Measurements from ENCODE around the gene SLC22A2. TPM values are rescaled to one million over a fixed set of nuclear protein-coding genes. Genes with fewer than 3 reads are reported as not detected.

The SLC22A2 gene
- total RNA-seq, 4 donors from 2014 or later, result not detected

DNA sequence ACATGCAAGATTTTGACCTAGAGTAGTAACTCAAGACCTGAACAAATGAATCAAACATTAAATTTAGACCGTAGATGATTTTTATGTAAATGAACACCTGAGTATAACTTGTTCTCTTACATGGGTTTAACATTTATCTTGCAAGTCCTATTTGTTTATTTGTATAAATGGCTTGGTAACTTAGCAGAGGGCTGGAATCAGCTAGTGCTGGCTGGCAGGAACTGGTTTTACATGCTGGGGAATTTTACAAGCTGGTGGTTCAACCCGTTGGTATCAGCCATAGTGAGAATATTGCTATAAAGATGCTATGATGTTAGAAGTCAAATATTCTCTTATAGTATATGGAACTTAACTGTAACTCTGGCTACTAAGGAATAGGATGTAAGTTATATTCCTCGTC lies 8.9 kb downstream of the SLC22A2 start:
- H3K9me3 ChIP-seq, result no peaks in the 10 kb centered on the region
- TF ChIP-seq EP300 (IDR thresholded peaks at IDR 0.05; ENCODE audit: low read depth) (no peak), POLR2AphosphoS5 (IDR thresholded peaks at IDR 0.05) (no peak), POLR2A (IDR thresholded peaks at IDR 0.05) (no peak)
- TF ChIP-seq, protein P1, sequence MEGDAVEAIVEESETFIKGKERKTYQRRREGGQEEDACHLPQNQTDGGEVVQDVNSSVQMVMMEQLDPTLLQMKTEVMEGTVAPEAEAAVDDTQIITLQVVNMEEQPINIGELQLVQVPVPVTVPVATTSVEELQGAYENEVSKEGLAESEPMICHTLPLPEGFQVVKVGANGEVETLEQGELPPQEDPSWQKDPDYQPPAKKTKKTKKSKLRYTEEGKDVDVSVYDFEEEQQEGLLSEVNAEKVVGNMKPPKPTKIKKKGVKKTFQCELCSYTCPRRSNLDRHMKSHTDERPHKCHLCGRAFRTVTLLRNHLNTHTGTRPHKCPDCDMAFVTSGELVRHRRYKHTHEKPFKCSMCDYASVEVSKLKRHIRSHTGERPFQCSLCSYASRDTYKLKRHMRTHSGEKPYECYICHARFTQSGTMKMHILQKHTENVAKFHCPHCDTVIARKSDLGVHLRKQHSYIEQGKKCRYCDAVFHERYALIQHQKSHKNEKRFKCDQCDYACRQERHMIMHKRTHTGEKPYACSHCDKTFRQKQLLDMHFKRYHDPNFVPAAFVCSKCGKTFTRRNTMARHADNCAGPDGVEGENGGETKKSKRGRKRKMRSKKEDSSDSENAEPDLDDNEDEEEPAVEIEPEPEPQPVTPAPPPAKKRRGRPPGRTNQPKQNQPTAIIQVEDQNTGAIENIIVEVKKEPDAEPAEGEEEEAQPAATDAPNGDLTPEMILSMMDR (IDR thresholded peaks at IDR 0.05), result no peak
- intact Hi-C loops (cut with DNase I; ENCODE audit: low total_unique reads), result no loop called here

DNA sequence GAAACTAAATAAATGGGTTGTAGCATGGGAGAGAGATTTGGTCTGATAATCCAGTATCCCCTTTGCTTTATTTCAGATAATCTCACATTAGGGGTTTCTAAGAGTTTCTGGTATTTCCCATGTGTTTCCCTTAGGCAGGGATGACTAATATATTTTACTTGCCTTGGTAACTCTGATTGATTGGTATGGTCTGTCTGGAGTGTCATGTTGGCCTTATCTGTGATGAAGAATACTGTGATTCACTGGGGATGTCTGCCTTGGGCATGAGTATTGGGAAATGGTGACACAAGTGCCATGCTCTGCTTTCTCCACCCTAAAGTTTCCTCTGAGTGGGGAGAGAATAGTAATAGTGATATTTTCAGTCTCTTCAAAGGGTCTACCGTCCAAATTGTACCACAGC lies 10.1 kb downstream of the SLC22A2 start:
- Histone ChIP-seq H3K36me3 (no peaks in the 10 kb centered on the region), H3K27me3 (no peaks in the 10 kb centered on the region)
- 33 to 62% methylated on average over 1 of the region's 1 CpG for WGBS, 2 donors (ENCODE audit: low coverage in 1 of 2)

More for the DNA sequence above, 8.9 kb downstream of the SLC22A2 start:
- Histone ChIP-seq H3K27me3 (no peaks in the 10 kb centered on the region), H3K4me1 (peaks cover 0 to 6% (median 0%) of the 10 kb centered on the region in 4 donors), H3K27ac (no peak overlapping the region), H3K36me3 (no peaks in the 10 kb centered on the region), H3K4me3 (no peak overlapping the region)
- peak; percentile 33 for DNase-seq
- in situ Hi-C loops (cut with MboI; ENCODE audit: low pct_ligation_motif_present in 1 of 4, low pct_unique_long_range_greater_than_20kb in 1 of 4, low sequenced_read_pairs in 3 of 4), result no loop called here
- WGBS, 2 donors (ENCODE audit: low coverage in 1 of 2), result 43 to 47% methylated on average over 3 of the region's 3 CpGs

DNA sequence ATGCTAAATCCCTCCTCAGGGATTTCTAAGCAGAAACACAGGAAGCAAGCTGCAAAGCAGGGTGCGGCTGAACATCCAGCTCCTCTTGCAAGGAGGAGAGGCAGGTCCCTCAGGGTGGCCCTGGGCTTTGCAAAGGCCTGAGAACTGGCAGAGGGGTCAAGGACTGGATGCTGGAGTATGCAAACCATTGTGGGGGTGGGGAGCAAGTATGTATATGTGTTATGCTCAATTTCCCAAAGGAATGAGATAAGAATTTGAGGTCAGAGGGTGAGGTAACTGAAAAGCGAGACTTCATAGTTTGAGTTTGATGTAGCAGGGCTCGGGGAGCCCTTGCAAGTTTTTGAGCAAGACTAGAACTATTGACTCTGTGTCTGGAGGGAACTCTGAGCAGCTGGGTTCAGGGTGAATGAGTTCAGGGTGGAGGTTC lies 11.2 kb downstream of the SLC22A2 start:
- 85 to 94% methylated on average over 3 of the region's 3 CpGs for WGBS, 2 donors (ENCODE audit: low coverage in 1 of 2)
- no peak overlapping the region for H3K4me3 ChIP-seq
- no peaks in the 10 kb centered on the region for H3K4me1 ChIP-seq
- H3K36me3 ChIP-seq, result no peaks in the 10 kb centered on the region
- intact Hi-C loops (cut with DNase I; ENCODE audit: low total_unique reads), result no loop called here
- no peak for DNase-seq
- in situ Hi-C loops (cut with MboI; ENCODE audit: low pct_ligation_motif_present in 1 of 4, low pct_unique_long_range_greater_than_20kb in 1 of 4, low sequenced_read_pairs in 3 of 4), result no loop called here
- no peak overlapping the region for H3K27ac ChIP-seq
- no peak for TF ChIP-seq POLR2AphosphoS5 (IDR thresholded peaks at IDR 0.05)
- TF ChIP-seq, protein P1 (IDR thresholded peaks at IDR 0.05), result no peak
- TF ChIP-seq EP300 (IDR thresholded peaks at IDR 0.05; ENCODE audit: low read depth), result no peak
- no peak for TF ChIP-seq POLR2A (IDR thresholded peaks at IDR 0.05)
- H3K27me3 ChIP-seq, result no peaks in the 10 kb centered on the region
- H3K9me3 ChIP-seq, result no peaks in the 10 kb centered on the region

More for the DNA sequence above, 10.1 kb downstream of the SLC22A2 start:
- H3K9me3 ChIP-seq, result no peaks in the 10 kb centered on the region
- no peak overlapping the region for H3K27ac ChIP-seq
- no peaks in the 10 kb centered on the region for H3K4me1 ChIP-seq
- in situ Hi-C loops (cut with MboI; ENCODE audit: low pct_ligation_motif_present in 1 of 4, low pct_unique_long_range_greater_than_20kb in 1 of 4, low sequenced_read_pairs in 3 of 4), result no loop called here
- no peak for DNase-seq
- intact Hi-C loops (cut with DNase I; ENCODE audit: low total_unique reads), result no loop called here
- TF ChIP-seq POLR2AphosphoS5 (IDR thresholded peaks at IDR 0.05), result no peak
- TF ChIP-seq POLR2A (IDR thresholded peaks at IDR 0.05), result no peak
- TF ChIP-seq, protein P1 (IDR thresholded peaks at IDR 0.05), result no peak
- TF ChIP-seq EP300 (IDR thresholded peaks at IDR 0.05; ENCODE audit: low read depth), result no peak
- H3K4me3 ChIP-seq, result no peak overlapping the region

DNA sequence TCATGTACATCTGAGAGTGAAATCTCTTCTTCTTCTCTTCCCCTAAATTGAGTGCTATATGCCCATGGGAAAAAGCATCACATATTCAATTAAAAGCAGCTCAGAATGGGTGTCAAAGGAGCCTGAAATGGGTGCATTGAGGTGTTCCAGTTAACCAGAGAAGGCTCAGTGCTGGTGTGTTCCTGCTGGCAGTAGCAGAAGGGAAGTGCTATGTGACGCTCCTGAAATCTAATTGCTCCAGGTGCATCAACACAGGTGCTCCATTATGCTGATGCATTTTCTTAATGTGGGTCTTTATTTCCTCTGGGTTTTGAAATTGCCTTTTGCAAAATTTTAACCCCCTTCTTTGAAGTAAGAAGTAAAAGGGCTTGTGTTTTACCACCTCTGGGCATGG lies 17.9 kb downstream of the SLC22A2 start:
- intact Hi-C loops (cut with DNase I; ENCODE audit: low total_unique reads), result no loop called here
- Histone ChIP-seq H3K36me3 (no peaks in the 10 kb centered on the region), H3K4me3 (no peak overlapping the region), H3K9me3 (no peaks in the 10 kb centered on the region), H3K27ac (no peak overlapping the region), H3K4me1 (peaks cover 0 to 24% (median 13%) of the 10 kb centered on the region in 4 donors), H3K27me3 (no peaks in the 10 kb centered on the region)
- 64 to 68% methylated on average over 1 of the region's 1 CpG for WGBS, 2 donors (ENCODE audit: low coverage in 1 of 2)
- in situ Hi-C loops (cut with MboI; ENCODE audit: low pct_ligation_motif_present in 1 of 4, low pct_unique_long_range_greater_than_20kb in 1 of 4, low sequenced_read_pairs in 3 of 4), result no loop called here
- no peak for TF ChIP-seq EP300 (IDR thresholded peaks at IDR 0.05; ENCODE audit: low read depth)
- DNase-seq, result no peak
